Stomach (tissue), 4 donors: ENCODE measurements around the gene RHBDF1.

Experiments
- EP300 ChIP-seq: sonication (generic); formaldehyde crosslinking; IDR thresholded peaks from one replicate; pipeline ENCODE4 v1.6.1; 2017; ENCODE audit warnings: antibody characterized with exemption
- POLR2A ChIP-seq, 4 donors: fragments of 450-650 bp; IDR thresholded peaks; one replicate each; pipeline ENCODE4 v1.6.1; 2016; ENCODE audit warnings: antibody characterized with exemption in 4 of 4, control low read depth in 2 of 4, mild to moderate bottlenecking in 1 of 4, moderate library complexity in 1 of 4
- POLR2AphosphoS5 ChIP-seq, 3 donors: sonication (generic); formaldehyde crosslinking; IDR thresholded peaks; one replicate each; pipeline ENCODE4 v1.6.1; 2016; ENCODE audit warnings: antibody characterized with exemption in 3 of 3
- TF ChIP-seq, protein P1 (sequence below), 7 experiments: fragments of 450-650 bp in 4 of 7; fragments of 200-600 bp in 3 of 7; sonication (generic) in 3 of 7; IDR thresholded peaks; one replicate each; pipeline ENCODE4 v1.5.1; 2016 to 2019; ENCODE audit warnings: antibody characterized with exemption in 7 of 7, control low read depth in 2 of 7, mild to moderate bottlenecking in 1 of 7

DNA sequence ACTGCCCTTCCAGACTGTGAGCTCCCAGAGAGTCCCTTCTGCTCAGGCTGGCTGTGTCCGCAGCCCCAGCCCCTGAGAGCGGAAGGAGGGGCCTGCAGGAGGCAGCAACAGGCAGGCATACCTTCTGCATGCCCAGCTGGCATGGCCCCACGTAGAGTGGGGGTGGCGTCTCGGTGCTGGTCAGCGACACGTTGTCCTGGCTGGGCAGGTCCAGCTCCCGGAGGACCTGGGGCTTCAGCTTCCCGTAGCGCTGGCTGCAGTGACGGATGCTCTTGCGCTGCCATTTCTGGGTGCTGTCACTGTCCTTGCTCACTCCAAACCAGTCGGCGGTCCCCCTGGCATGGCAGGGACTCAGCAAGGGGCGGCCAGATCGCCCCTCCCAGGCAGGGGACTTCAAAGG, 9.0 kb downstream of the RHBDF1 start:
- TF ChIP-seq, protein P1, sequence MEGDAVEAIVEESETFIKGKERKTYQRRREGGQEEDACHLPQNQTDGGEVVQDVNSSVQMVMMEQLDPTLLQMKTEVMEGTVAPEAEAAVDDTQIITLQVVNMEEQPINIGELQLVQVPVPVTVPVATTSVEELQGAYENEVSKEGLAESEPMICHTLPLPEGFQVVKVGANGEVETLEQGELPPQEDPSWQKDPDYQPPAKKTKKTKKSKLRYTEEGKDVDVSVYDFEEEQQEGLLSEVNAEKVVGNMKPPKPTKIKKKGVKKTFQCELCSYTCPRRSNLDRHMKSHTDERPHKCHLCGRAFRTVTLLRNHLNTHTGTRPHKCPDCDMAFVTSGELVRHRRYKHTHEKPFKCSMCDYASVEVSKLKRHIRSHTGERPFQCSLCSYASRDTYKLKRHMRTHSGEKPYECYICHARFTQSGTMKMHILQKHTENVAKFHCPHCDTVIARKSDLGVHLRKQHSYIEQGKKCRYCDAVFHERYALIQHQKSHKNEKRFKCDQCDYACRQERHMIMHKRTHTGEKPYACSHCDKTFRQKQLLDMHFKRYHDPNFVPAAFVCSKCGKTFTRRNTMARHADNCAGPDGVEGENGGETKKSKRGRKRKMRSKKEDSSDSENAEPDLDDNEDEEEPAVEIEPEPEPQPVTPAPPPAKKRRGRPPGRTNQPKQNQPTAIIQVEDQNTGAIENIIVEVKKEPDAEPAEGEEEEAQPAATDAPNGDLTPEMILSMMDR (IDR thresholded peaks at IDR 0.05) = no peak
- TF ChIP-seq POLR2AphosphoS5 (IDR thresholded peaks at IDR 0.05) = no peak
- TF ChIP-seq POLR2A (IDR thresholded peaks at IDR 0.05) = no peak
- no peak for TF ChIP-seq EP300
